HG02623 (cell line): Measurements from ENCODE around the gene SFN.
"Not testable (repeated sequence)": the region's sequence is repeated elsewhere in the genome, so short reads cannot be mapped to it uniquely, and the experiment has no call there.

Source experiments
- ATAC-seq: cut with Tn5 transposase; IDR thresholded peaks from one replicate; pipeline ENCODE4 v1.9.1; 2021; ENCODE audit warnings: moderate library complexity; ENCODE audit not compliant: unreplicated experiment

SFN gene

GRCh38 chr1:26861889-26862378 is 1.0 kb upstream of the SFN start:
- no peak for ATAC-seq

- ATAC-seq, result no peak
These were observed 732 bp downstream of the SFN start for GRCh38 chr1:26863685-26864077.

- peak; percentile 87 for ATAC-seq
These were observed 1.9 kb downstream of the SFN start for GRCh38 chr1:26864610-26865480.

GRCh38 chr1:26873097-26873496 is 10.1 kb downstream of the SFN start:
- ATAC-seq, result not testable (repeated sequence)

GRCh38 chr1:26874896-26875295 is 11.9 kb downstream of the SFN start:
- no peak for ATAC-seq

GRCh38 chr1:26877326-26877725 is 14.4 kb downstream of the SFN start:
- ATAC-seq, result no peak

GRCh38 chr1:26879793-26880192 is 16.8 kb downstream of the SFN start:
- no peak for ATAC-seq

GRCh38 chr1:26881611-26882010 is 18.7 kb downstream of the SFN start:
- ATAC-seq, result not testable (repeated sequence)

- ATAC-seq, result no peak
These were observed 19.9 kb downstream of the SFN start for GRCh38 chr1:26882696-26883463.

- no peak for ATAC-seq
These were observed 24.2 kb downstream of the SFN start for GRCh38 chr1:26887125-26887524.

- ATAC-seq, result no peak
These were observed 25.3 kb downstream of the SFN start for GRCh38 chr1:26888231-26888630.

GRCh38 chr1:26889551-26890466 is 26.9 kb downstream of the SFN start, which contains the start of gene GPN2:
TSS of gene GPN2 (minus strand) at chr1:26890283. CDS start at chr1:26890096, 187 bp downstream.
- peak; percentile 76 for ATAC-seq

GRCh38 chr1:26890467-26890796 is 27.5 kb downstream of the SFN start:
- no peak for ATAC-seq

- no peak for ATAC-seq
These were observed 31.3 kb downstream of the SFN start for GRCh38 chr1:26894263-26894662.

GRCh38 chr1:26897351-26897750 is 34.4 kb downstream of the SFN start:
- ATAC-seq, result no peak

- ATAC-seq, result peak; percentile 64
These were observed 37.3 kb downstream of the SFN start, which contains the start of gene GPATCH3 for GRCh38 chr1:26900001-26900814. TSS of gene GPATCH3 (minus strand) at chr1:26900467. CDS start at chr1:26900442, 25 bp downstream.

- ATAC-seq, result no peak
These were observed 38.0 kb downstream of the SFN start for GRCh38 chr1:26900815-26901511.

GRCh38 chr1:26907071-26907917 is 44.3 kb downstream of the SFN start:
- no peak for ATAC-seq
